HT-29 (cell line): ENCODE measurements around the gene B4GALNT3. TPM values are rescaled to one million over a fixed set of nuclear protein-coding genes. Genes with fewer than 3 reads are reported as not detected.

ENCODE experiments used
- DNase-seq: peaks from one replicate; pipeline ENCODE4 v3.0.0-alpha.2; 2015; ENCODE audit warnings: low spot score
- total RNA-seq: library from RNA; depleted of rRNA; stranded (reverse); fragments of >200 nt; shearing (Covaris generic); gene quantifications from 2 replicates; pipeline ENCODE4 v1.2.3, GENCODE V29; 2014

B4GALNT3 gene
- total RNA-seq, 1 experiment from 2014 or later: 30.8 TPM

DNA sequence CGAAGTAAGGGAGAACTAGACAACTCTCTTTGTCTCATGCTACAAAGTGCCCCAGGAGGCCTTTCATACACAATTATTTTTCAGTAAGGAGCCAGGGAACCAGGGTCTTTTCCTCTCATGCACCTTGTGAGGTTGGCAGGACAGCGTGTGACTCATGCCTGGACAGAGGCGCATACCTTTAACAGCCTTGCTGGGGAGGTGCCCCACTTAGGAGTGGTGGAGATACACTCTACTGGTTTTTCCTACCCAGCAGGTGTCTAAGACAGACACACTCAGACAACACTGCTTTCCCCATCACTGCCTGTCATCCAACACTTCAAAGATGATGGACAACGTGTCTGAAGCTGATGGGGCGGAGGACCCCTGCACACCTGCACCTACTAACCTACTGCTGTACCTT, 49.1 kb downstream of the B4GALNT3 start:
- DNase-seq: peak; percentile 79

DNA sequence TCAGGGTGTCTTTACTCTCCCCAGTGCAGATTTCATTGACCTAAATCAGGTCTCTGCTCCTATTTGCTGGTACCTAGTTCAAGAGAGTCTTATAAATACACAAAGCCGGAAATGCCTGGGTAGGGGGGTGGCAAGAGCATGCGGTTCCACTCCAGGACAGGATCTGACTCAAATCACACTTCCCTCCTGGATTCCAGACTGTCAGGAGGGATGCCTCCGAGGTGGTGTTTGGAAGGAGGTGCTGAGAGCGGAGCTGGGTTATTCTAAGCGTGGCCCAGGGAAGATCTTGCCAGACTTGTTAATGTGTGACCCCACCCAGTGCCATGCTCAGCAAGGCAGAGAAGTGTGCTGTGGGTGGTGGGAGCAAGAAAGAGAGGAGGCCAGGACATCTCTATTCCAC, 49.8 kb downstream of the B4GALNT3 start:
- peak; percentile 21 for DNase-seq

DNA sequence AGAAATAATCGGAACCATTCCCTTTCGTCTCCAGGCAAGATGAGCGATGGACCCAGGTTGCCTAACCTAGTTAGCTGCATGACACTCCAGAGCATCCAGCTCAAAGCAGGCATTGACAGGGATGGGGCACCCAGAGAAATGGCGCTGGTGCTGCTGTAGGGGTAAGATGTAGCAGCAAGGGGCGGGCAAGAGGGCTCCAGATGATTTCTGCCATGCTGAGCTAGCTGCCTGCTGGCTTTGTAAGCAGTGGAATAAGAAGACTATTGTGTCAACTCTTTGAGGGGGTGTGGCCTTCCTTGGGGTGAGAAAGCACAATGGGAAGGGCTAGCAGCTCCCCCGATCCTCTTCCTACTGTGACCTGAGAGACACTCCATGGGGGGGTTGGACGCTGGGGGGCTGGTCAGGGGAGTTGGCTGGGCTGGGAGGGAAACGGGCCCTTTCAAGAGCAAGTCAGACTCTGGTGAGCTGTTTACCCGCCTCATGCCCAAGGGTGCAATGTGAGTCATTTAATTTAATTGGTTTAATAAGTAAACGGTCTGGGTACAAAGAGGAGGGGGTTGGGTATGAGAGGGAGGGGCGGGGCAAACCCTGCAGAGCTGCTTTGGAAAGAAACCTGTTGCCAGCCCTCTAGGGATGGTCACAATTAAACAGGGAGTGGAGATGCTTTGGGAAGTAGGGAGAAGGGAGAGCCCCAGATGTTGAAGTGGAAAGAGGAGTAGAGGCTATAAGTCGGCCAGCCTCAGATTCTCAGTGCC, 50.5 kb downstream of the B4GALNT3 start:
- peak; percentile 88 for DNase-seq

DNA sequence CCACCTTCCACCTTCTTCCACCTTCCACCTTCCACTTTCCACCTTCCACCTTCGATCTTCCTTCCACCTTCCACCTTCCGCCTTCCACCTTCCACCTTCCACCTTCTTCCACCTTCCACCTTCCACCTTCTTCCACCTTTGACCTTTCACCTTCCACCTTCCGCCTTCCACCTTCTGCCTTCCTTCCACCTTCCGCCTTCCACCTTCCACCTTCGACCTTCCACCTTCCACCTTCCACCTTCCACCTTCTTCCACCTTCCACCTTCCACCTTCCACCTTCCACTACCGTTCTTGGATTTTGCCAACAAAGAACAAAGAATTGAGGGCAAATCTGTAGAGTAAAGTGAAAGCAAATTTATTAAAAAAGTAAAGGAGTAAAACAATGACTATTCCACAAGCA, 53.2 kb downstream of the B4GALNT3 start:
- no peak for DNase-seq

DNA sequence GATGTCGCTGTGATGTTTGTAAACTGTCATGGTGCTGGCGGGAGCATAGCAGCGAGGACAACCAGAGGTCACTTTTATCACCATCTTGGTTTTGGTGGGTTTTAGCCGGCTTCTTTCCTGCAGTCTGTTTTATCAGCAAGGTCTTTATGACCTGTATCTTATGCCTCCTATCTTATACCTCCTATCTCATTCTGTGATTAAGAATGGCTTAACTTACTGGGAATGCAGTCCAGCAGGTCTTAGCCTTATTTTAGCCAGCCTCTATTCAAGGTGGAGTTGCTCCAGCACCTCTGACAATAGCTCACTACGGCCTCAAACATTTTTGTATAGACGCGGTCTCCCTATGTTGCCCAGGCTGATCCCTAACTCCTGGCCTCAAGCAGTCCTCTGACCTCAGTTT, 53.7 kb downstream of the B4GALNT3 start:
- peak; percentile 28 for DNase-seq

DNA sequence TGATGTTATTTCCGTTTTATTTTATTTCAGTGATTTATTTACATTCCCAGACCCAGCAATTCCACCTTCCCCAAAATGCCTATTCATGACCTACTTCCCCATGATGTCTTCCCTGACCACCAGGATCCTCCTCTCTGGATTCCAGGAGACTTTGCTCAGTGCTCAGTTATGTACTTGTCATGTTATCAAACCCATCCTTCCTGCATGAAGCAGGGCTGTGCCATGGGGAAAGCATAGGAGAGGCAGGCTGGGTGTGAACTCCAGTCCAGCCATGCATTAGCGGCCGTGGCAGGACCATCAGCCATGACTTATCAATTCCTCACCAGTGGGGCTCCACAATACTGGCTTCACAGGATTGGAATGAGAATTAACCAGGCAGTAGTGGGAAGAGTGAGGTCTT, 57.8 kb downstream of the B4GALNT3 start:
- no peak for DNase-seq

DNA sequence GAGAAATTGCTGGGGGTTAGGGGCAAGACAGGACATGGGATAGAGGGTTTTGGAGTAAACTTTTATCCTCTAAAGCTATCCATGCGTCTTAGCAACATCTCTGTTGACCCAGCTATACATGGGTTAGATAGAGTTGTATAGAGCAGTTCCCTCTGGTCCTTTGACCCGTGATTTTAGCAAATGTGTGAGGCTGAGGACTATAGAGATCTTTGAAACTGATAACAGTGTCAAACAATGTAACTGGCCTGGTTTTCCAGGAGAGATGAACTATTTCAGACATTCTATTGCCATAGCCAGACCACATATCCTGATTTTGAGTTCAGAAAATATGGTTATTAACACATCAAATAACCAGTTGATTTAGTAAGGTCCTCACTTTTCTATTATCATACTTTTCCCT, 60.4 kb downstream of the B4GALNT3 start:
- no peak for DNase-seq

DNA sequence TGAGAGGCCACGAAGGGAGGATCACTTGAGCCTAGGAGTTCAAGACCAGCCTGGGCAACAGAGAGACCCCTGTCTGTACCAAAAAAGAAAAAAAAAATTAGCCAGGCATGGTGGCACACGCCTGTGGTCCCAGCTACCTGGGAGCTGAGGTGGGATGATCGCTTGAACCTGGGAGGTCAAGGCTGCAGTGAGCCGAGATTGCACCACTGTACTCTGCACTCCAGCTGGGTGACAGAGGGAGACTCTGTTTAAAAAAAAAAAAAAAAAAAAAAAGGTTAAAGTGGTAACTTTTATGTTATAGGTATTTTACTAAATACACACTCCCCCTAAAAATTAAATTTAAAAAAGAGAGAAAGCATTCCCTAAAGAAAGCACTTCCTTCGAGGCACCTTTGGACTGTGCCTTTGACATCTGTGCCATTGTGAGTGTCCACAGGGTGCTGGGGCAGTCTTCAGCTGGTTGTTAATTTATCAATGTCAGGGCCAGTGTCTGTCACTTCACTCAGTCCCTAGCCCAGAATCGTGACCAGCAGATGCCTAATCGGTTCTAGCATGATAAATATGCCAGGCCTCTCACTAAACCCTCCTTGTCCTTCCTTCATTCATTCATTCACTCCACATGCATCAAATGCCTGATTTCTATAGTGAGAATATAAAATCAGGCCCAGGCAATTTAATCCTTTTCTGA, 63.1 kb downstream of the B4GALNT3 start:
- DNase-seq: no peak

DNA sequence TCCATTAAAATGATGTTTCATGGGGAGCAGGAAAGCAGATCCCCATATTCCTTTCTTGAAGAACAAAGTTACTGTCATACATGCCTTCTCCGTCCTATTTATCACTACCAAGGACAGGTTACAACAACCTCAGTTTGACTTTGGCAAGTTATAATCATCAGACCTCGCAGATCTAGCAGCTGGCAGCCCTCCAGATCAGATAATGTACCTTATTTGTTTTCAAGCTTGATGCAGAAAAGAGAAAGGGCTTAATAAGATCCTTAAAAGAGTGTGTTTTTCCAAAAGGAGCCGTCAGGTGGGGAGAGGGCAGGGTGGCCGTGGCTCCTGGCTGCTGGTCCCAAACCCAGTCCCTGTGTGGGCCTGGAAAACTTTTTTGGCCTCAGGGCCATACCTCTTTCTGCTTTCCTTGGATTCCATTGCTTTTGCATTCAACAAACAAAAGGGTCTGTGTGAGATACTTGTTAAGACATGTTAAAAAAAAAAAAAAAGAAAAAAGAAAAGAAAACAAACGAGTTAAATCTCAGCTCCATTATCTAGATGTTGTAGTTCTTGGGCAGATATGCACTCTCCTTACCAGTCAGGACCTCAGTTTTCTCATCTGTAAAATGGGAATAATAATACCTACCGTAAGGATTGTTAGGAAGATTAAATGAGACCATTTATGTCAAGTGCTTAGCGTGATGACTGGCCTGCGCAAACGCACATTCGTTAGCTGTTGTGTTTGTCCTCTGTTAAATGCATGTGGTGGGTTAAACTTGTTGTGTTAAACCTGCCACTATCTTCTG, 64.6 kb downstream of the B4GALNT3 start:
- peak; percentile 79 for DNase-seq

DNA sequence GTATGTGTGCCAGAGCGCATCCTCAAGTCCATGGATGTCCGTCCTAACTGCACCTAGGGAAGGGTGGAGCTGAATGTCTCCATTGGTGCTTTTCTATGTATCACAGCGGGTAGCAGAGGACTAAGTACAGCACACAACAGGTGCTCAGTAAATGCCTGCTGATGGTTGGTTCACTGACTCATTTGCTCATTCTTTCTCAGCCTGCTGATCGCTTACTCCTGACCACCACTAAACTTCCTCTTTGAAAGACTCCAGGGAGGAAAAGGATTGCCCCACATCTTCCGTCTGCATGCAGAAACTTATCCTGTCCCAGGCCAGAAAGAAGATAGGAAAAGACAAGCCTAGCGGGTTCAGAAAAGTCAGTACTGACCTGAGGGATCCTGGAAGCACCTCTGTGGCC, 66.3 kb downstream of the B4GALNT3 start:
- DNase-seq: no peak

DNA sequence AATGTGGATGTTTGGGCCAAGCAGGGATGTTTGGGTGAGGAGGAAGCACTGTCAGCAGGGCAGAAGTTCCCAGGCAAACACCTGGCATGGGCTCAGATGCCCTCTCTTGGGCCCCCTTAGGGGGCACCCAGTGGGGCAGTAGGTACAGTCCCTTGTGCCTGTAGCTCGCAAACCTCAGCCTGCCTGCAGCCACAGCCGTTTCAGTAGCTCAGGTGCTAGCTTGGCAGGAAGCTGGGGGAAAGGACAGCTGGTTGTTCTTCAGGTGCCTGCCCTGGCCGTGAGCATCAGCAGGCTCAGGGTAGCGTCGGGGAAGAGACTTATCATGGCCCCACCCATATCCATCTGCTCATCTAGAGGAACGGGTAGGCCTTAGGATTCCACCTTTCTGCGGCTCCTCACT, 67.5 kb downstream of the B4GALNT3 start:
- no peak for DNase-seq

DNA sequence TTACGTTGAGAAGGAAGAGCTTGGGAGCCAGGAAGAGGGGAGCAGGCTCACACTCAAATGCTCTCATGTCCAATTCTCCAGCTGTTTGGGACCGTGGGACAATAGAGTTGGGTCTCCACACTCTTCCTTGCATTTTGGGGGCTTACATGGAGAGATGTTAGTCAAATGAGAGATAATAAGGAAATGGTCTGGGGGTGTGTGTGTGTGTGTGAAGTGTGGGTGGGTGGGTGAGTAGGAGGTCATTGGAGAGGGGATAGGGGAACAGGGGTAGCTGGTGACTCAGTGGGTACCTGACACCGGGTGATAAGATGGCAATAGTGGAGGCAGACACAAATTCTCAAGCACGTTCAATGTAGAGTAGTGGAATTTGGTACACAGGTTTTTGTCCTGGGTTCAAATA, 68.0 kb downstream of the B4GALNT3 start:
- no peak for DNase-seq

DNA sequence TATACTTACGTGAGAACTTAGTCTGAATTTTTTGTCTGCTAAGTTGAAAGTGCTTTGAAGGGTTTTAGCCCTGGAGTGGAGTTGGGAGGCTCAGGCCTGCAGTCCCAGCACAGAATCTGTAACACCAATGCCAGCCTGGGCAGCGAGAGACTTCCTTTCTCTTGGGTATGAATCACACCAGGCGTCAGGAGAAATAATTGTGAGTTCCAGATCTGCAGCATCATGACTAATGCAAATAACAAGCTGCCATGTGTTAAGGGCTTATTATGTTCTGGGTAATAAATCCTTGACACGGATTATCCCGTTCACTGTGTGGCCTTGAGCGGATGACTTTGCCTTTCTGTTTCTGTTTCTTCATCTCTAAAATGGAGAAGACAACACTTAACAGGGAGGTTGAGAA, 70.6 kb downstream of the B4GALNT3 start:
- DNase-seq: peak; percentile 41

DNA sequence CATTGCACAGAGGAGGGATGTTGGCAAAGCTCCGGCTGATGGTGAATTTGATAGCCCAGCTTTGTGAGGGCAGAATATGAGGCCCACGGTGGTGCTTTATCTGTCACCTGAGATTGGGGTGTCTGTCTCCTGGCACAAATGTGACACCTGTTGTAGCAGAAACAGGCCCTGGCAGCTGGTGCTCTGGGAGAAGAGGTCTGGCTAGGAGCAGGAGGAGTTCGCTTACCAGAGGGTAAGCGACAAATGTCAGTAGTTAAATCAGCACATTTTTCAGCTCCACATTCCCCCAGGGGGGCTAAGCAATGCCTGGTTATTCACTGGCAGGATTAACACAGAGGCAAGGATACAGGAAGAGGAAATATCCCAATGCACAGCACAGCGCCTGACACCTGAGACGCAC, 71.1 kb downstream of the B4GALNT3 start:
- no peak for DNase-seq

DNA sequence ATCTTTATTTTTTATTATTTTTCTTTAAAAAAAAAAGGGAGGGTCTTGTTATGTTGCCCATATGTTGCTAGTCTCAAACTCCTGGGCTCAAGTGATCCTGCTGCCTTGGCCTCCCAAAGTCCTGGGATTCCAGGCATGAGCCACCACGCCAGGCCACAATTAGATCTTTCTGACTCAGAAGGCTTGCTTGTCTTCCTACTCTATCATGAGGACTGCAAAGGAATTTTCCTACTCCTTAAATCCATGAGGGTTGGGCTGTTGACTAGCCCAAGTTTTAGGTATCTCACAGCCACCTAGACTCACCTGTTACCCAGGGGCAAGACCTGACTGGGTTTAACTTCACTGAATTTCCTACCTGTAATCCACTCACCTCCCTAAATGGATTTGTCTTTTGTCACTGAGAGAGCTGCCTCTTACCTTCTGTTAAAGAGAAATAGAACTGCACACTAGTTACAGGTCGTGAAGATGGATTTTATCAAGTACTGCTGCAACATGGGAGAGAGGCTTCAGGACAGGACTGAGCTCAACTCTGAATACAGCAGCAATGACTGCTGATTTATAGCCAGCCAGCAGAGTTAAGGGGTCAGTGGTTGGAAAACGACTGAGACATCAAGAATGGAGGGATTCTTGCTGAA, 72.3 kb downstream of the B4GALNT3 start:
- no peak for DNase-seq

DNA sequence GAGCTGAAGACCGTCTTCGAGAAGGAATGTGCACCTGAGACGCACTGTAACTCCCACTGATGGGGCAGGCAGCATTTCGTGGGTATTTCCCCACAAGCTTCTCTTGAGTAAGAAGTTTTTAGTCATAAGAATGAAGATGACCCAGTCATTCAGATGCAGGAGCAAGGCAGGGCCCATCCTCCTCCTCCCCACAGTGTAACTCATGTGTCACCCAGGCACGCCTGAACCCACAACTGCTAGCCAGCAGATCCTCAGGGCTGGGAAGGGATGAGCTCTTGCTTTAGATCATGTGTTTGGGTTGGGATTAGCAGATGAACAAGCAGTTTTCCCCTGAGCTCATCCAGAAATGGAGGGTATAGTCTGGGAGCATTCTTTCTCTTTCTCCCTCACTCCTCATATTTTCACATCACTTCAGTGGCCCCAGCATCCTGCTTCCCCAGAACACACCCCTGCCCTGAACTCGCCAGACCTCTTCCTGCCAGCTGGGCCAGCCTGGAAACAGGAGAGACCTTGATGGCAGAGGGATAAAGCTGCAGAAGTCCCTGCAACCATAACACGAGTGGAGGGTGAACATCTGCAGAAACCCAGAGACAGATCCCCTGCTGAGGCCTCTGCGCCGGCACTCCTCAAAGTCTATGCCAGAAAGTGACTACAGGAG, 73.3 kb downstream of the B4GALNT3 start:
- DNase-seq: no peak

DNA sequence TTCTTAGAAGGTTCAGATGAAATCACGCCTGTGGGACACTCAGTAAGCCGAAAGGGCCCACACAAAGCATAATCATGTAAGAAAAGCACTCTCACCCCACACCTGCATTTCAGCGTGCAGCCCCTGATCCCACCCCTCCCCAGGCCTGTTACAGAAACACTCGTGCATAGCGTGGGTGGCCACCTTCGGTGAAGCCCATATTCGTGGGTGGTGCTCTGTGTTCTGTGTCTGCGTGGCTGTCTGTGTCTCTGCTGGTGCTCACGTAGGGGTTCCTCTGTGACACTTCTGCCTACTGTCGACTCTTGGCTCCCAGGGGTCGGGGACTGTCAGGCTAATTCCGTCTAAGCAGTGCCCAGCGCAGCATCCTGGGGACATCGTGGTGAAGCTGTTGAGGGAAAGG, 74.0 kb downstream of the B4GALNT3 start:
- DNase-seq: no peak

DNA sequence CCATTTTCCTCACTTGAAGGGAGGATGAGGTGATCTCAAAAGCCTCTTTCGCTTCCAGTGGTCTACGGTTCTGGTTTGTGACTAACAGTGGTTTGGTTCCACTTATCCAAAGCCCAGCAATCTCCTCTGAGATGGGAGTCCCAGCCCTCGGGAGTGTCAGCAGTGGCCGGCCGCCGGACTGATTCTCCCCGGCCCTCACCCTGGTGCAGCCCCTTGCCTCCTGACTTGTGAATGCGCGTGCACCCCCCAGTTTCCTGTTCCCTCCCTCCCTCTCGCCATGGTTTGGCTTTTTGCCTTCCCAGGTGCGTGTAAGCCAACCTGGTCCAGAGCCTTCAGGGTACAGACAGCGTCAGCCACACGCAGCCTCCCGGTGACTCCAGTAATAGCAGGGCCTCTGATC, 74.5 kb downstream of the B4GALNT3 start:
- no peak for DNase-seq

DNA sequence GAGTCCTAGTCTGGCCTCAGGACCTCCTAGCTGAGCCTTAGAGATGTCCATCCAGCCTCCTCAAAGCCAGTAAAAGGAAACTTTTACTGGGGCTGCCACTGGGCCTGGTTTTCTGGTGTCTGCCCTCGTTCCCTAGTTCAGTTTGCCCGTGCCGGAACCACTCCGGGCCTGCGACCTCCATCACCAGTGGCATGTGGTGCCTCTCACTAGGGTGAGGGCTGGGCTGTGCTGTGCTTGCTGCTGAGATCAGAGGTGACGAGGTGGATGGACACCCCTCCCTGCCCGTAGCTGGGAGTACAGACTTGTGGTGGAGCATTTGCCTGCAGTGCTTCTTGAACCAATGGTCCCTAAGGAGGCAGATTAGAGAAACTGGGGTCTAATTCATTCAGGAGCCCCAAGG, 75.7 kb downstream of the B4GALNT3 start:
- no peak for DNase-seq

DNA sequence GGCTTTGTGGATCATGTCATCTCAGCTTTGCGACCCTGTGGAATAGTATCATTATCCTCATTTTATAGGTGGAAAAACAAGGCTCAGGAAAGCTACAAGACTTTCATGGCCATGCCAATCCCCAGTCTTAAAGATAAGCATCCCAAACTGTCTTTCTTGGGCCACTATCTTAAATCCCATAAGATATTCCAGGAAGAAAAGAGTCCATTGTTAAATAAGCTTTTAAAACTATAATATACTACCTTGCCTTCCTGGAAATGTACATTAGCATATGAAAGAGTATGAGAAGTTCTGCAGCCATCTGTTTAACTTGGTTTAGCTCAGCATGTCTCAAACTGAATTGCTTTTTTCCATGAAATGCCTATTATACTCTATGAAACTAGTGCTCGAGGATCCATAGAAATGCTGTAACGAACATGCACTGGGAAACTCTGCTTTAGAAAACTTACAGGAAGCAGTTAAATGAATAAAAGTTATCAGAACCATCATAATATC, 77.1 kb downstream of the B4GALNT3 start:
- peak; percentile 41 for DNase-seq

DNA sequence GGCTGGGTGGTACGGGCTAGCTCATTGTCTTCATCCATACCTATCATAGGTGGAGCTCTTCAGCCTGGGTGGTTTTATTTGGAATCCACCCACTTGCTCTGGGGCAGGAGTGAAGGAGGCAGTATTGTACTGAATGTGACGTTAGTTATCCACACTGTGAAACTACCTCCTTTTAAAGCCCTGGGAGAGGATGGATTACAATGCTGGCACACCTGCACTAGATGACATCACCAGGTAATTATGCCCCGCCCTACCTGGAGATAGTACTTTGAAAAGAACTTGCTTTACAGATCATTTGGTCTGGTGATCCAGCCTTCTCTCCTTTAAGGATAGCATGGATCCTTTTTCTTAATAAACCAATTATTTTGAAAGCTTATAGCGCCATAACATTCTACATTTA, 78.0 kb downstream of the B4GALNT3 start:
- DNase-seq: peak; percentile 95
